Upper lobe of right lung (tissue), 1 donor: ENCODE measurements around the gene PRKN. TPM values are rescaled to one million over a fixed set of nuclear protein-coding genes. Genes with fewer than 3 reads are reported as not detected.

Experiments
- ATAC-seq: fragments of 200-7000 bp; cut with Tn5 transposase; one replicate; pipeline ENCODE4 v1.9.1; 2020; ENCODE audit warnings: mild to moderate bottlenecking, moderate library complexity
- DNase-seq: peaks from one replicate; pipeline ENCODE4 v3.0.0-alpha.2; 2020
- H3K27ac ChIP-seq: fragments of 200-600 bp; one replicate; pipeline ENCODE4 v1.8.0; 2022
- H3K27me3 ChIP-seq: fragments of 200-600 bp; one replicate; pipeline ENCODE4 v1.8.0; 2022; ENCODE audit warnings: mild to moderate bottlenecking
- H3K36me3 ChIP-seq: fragments of 200-600 bp; one replicate; pipeline ENCODE4 v1.8.0; 2022
- H3K4me1 ChIP-seq: fragments of 200-600 bp; one replicate; pipeline ENCODE4 v1.8.0; 2022
- H3K4me3 ChIP-seq: fragments of 200-600 bp; one replicate; pipeline ENCODE4 v1.8.0; 2022; ENCODE audit warnings: mild to moderate bottlenecking
- H3K9me3 ChIP-seq: fragments of 200-600 bp; one replicate; pipeline ENCODE4 v1.8.0; 2022
- intact Hi-C: fragments of 100-400 bp; cut with DNase I; formaldehyde crosslinking; loops from one replicate; pipeline ENCODE4 v1.11.0; 2022
- total RNA-seq: library from RNA; stranded (reverse); fragmentation: NEBNext Ultra II Directional; extraction: Animal tissue kit (Norgen Biotek cat#: 25700); gene quantifications from one replicate; pipeline ENCODE4 v1.2.1, GENCODE V29; 2021
- TF ChIP-seq, protein P1 (sequence below): fragments of 200-600 bp; IDR thresholded peaks from one replicate; pipeline ENCODE4 v1.8.0; 2022; ENCODE audit warnings: antibody characterized with exemption
- donor health status: DM: no; HTN: yes; CAD: no; lungs with severe emphysema.

Gene PRKN
- total RNA-seq, 1 donor from 2014 or later = 2.7 TPM

DNA sequence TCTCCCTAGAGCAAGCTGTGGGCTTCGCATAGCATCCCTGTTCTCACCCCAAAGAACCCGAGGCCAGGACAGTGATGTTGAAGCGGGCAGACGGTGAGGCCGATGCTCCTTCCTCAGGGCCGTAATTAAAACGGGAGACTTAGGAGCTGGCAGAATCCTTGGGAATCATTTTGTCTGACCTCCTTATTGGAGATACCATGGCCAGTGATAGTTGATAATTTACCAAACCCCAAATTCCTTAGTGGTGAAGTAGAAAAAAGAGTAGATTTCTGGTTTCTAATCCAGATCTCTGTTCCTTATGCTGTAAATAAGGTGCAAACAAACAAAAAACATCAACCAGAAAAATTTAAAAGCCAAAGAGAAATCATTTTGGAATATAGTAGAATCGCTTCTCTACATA, 1092.7 kb downstream of the PRKN start:
- Histone ChIP-seq H3K36me3 (no peaks in the 10 kb centered on the region), H3K27me3 (no peaks in the 10 kb centered on the region), H3K4me3 (no peak overlapping the region), H3K27ac (no peak overlapping the region), H3K4me1 (peaks cover 3% of the 10 kb centered on the region), H3K9me3 (peaks cover 2% of the 10 kb centered on the region)
- intact Hi-C loops = no loop called here
- no peak for ATAC-seq
- TF ChIP-seq, protein P1, sequence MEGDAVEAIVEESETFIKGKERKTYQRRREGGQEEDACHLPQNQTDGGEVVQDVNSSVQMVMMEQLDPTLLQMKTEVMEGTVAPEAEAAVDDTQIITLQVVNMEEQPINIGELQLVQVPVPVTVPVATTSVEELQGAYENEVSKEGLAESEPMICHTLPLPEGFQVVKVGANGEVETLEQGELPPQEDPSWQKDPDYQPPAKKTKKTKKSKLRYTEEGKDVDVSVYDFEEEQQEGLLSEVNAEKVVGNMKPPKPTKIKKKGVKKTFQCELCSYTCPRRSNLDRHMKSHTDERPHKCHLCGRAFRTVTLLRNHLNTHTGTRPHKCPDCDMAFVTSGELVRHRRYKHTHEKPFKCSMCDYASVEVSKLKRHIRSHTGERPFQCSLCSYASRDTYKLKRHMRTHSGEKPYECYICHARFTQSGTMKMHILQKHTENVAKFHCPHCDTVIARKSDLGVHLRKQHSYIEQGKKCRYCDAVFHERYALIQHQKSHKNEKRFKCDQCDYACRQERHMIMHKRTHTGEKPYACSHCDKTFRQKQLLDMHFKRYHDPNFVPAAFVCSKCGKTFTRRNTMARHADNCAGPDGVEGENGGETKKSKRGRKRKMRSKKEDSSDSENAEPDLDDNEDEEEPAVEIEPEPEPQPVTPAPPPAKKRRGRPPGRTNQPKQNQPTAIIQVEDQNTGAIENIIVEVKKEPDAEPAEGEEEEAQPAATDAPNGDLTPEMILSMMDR = no peak
- no peak for DNase-seq

DNA sequence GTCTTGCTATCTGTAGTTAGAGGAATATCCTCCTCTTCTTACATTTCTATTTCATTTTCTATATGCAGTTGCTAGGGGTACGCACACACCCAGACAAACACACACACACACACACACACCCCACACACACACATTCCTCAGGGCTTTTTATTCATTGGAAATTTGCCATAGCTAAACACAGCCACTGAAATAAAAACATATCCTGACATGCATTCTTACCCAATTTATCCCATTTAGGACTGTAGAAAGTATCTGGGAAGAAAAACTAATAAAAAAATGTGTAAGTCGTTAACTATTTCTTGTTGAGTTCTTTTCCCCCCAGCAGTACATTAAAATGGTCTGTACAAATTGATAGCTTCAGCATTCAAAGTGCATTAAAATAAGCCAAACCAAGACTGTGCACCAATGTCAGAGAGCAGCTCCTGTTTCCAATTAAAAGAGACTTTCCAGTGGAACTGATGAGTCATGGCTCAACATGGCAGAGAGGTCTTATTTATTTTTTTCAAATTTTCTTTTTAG, 1095.8 kb downstream of the PRKN start:
- ATAC-seq = no peak
- H3K36me3 ChIP-seq = no peaks in the 10 kb centered on the region
- H3K27me3 ChIP-seq = no peaks in the 10 kb centered on the region
- H3K4me3 ChIP-seq = no peak overlapping the region
- peaks cover 3% of the 10 kb centered on the region for H3K4me1 ChIP-seq
- TF ChIP-seq, protein P1 = no peak
- no peak for DNase-seq
- no peaks in the 10 kb centered on the region for H3K9me3 ChIP-seq
- intact Hi-C loops = no loop called here
- H3K27ac ChIP-seq = no peak overlapping the region

DNA sequence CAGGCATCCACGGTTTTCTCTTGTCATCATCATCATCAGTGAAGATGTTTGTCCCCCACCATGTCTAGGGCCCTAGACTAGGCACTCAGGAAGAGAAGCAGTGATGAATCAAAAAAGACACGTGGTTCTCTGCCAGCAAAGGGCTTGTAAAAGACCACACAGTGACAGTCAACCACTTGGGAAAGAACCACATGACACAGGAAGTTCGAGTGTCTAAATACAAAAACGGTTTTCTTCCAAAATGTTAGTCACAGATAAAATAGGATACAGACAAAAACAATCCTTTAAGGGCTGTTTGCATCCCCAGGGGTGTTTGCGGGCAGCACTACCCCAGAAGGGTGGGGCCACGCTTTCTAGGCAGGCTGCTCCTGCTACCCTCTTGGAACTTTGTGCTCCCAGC, 1096.9 kb downstream of the PRKN start:
- TF ChIP-seq, protein P1 = no peak
- intact Hi-C loops = no loop called here
- ATAC-seq (no peak), DNase-seq (no peak)
- H3K27me3 ChIP-seq = no peaks in the 10 kb centered on the region
- H3K36me3 ChIP-seq = no peaks in the 10 kb centered on the region
- H3K27ac ChIP-seq = no peak overlapping the region
- no peaks in the 10 kb centered on the region for H3K9me3 ChIP-seq
- H3K4me3 ChIP-seq = no peak overlapping the region
- H3K4me1 ChIP-seq = peaks cover 3% of the 10 kb centered on the region

DNA sequence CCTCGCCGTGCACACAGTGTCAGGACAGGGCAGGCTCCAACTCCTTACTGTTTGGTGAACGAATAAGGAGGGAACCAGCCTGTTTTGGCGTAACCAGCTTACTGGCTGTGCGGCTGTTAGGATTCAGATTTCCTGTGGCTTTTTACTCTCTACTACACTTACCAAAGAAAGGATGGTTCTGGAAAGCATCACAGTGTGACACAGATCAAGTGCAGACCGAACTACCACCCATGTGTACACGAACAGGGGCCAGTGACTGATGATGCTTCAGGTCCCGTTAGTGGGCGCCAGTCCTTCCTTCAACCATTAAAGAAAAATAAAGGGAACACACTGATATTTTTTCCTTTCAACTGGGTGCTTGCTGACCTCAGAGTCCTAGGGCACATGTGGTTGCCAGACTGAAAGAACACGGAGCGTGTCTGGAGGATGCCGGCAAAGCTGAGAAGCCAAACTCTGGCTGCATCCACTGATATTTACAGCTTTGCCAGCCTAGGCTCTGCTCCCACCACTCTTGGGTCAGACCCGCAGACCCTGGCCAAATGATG, 1101.4 kb downstream of the PRKN start:
- intact Hi-C loops = no loop called here
- Histone ChIP-seq H3K27ac (no peak overlapping the region), H3K4me1 (no peaks in the 10 kb centered on the region), H3K4me3 (no peak overlapping the region), H3K36me3 (no peaks in the 10 kb centered on the region), H3K9me3 (no peaks in the 10 kb centered on the region), H3K27me3 (no peaks in the 10 kb centered on the region)
- DNase-seq = no peak
- no peak for ATAC-seq
- TF ChIP-seq, protein P1 = no peak

DNA sequence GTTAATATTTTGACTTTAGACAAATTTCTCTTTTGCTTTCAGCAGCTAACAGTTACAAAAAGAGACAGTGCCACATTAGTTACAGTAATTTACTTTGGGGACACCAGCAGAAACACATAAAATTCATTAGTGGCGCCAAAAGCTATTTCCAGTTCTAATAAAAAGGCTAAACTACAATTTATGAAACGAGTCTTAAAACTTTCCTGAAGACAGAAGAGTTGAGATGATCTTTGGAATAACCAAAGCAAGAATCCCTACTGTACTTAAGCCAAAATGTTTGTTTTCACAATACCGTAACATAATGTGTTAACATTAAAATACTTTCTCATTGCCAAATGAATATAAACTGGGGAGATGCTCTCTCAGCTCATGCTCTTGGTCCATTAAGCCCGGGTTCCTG, 1103.5 kb downstream of the PRKN start:
- no peaks in the 10 kb centered on the region for H3K4me1 ChIP-seq
- DNase-seq (no peak), ATAC-seq (no peak)
- H3K4me3 ChIP-seq = no peak overlapping the region
- no peaks in the 10 kb centered on the region for H3K27me3 ChIP-seq
- intact Hi-C loops = no loop called here
- no peaks in the 10 kb centered on the region for H3K36me3 ChIP-seq
- H3K27ac ChIP-seq = no peak overlapping the region
- TF ChIP-seq, protein P1 = no peak
- H3K9me3 ChIP-seq = no peaks in the 10 kb centered on the region

DNA sequence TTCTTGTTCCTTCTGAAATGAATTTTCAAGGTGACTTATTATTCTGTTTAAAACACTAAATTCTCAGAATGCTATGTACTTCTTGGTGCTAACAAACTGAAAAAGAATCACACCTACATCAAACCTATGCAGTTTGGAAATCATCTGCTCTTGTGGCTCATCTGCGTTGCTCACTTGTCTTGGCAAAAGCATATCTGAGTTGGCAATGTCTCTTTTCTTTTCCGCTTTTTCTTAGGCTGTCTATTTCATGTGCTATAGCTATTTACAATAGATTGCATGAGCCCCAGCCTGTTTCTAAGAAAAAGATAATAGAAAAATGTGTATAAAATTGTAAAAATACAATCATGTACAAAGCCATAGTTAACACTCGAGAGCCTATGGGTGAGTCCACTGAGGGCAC, 1104.8 kb downstream of the PRKN start:
- no peak for ATAC-seq
- H3K27ac ChIP-seq = no peak overlapping the region
- no peak overlapping the region for H3K4me3 ChIP-seq
- H3K9me3 ChIP-seq = no peaks in the 10 kb centered on the region
- intact Hi-C loops = no loop called here
- no peaks in the 10 kb centered on the region for H3K36me3 ChIP-seq
- no peaks in the 10 kb centered on the region for H3K27me3 ChIP-seq
- H3K4me1 ChIP-seq = no peaks in the 10 kb centered on the region
- DNase-seq = no peak
- TF ChIP-seq, protein P1 = no peak
